HG02623 (cell line): Measurements from ENCODE around the gene PIGP.
"Not testable (repeated sequence)": the region's sequence is repeated elsewhere in the genome, so short reads cannot be mapped to it uniquely, and the experiment has no call there.

ENCODE experiments used
- ATAC-seq: cut with Tn5 transposase; IDR thresholded peaks from one replicate; pipeline ENCODE4 v1.9.1; 2021; ENCODE audit warnings: moderate library complexity; ENCODE audit not compliant: unreplicated experiment

PIGP gene

DNA sequence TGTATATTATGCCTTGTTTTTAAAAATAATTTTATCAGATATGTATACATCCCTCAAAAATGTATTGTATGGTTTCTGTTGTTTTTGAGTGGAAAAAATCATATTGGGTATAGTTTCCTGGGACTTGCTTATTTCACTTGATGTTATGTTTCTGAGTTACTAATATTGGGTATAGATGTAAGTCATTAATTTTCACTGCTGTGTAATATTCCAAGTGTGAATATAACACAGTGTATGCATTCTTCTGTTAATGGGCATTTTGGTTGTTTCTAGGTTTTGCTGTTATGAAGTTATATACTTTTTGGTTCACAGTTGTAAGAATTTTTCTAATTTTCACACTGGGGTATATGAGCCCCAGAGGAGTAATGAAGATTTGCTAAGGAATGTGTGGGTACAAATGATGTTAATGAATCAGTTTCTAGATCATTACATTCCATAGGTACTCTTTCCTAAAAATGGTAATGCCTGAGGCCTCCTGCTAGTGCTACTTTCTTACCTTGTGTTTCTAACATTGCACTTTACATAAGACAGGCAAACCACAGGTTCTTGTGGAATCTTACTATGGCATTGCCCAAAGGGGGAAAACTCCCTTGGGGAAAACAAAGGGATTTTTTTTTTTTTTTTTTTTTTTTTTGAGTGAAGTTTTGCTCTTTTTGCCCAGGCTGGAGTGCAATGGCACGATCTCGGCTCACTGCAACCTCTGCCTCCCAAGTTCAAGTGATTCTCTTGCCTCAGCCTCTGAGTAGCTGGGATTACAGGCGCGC, 3.4 kb upstream of the PIGP start:
- ATAC-seq, result no peak

DNA sequence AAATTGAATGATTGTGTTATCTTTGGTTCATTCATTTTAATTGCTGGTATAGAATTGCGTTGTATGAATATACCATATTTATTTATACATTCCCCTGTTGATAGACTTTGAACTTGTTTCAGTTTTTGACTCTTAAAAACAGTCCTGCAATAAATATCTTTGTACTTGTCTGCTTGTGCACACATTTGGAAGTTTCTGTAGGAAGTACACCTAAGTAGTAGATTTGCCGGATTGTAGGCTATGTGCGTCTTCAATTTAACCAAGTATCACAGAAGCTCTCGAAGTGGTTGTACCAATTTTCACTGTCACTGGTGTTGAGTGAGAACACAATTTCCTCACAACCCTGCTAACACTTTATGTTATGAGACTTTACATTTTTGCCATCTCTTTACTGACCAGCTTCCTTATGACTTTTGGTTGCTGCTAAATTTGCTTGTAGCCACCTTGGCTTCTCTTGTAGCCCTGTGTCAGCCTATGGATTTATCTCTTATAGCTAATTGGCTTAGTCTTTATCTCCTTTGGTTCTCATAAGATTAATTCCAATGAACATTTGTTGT, 2.4 kb upstream of the PIGP start:
- no peak for ATAC-seq

GRCh38 chr21:37074546-37074945, 1.7 kb upstream of the PIGP start:
- ATAC-seq, result no peak

GRCh38 chr21:37074197-37074510, 1.3 kb upstream of the PIGP start:
- ATAC-seq, result no peak

DNA sequence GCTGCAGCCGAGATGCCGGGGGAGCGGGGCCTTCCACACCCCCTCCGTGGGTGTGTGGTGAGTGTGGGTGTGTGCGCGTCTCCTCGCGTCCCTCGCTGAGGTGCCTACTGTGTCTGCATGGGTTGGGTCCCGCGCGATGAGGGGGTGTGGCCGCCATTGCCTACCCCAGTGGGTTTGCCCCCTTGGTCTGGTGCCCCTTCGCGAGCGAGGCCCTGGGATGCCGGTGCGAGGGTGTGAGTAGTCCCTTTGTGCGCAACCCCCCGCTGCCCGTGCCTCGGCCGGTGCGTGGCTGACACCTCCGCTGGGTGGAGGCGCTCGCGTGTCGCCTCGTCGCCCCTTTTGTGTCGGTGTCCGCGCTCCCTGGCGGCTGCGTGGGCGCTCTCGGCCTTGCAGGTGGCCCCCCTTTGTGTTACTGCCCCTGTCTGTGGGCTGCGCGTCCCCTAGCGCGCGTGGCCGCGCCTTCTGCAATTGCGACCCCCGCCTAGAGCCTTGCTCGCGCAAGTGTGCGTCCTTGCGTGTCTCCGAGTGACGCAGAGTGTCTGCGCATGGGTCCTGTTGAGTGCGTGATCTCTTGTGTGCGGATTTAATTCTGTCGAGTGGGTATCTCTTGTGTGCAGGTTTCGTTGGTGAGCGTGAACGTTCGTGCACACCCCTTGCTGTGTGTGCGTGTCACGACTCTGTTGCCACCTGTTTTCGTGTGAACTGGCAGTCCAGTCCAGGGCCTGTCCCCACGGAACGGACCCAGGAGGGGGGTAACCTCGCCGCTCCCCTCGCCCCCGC, 736 bp upstream of the PIGP start:
- ATAC-seq, result peak; percentile 21

DNA sequence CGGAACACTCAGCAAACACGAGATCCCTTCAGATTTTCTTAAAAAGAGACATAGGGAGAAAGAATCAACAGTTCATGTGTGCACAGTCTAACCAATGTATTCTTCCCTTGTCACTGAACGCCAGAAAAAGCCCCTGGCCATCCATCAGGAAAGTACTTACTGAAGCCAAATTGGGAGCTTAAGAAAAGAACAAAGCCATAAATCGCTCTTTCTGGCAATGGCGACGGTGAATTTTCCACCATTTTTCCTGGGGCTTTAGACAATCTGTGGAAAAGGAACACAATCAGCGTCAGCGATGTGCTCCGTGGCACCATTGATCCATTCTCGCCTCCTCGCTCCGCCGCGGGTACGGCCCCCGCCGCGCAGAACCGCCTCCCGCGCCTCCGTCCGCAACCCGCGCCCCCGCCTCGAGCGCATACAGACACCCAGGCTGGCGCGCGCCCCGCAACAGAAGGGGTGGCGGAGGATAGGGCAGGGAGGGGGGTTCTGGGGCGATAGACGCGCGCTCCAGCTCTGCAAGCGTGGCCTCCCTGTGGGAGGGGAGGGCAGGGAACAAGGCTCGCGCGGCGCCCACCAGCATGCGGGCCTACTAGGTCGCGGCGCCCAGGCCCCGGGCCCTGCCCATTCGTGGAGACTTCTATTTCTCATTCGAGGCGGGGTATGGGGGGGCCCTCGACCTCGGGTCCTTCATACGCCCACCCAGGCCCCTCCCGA, 440 bp downstream of the PIGP start:
- peak; percentile 31 for ATAC-seq

DNA sequence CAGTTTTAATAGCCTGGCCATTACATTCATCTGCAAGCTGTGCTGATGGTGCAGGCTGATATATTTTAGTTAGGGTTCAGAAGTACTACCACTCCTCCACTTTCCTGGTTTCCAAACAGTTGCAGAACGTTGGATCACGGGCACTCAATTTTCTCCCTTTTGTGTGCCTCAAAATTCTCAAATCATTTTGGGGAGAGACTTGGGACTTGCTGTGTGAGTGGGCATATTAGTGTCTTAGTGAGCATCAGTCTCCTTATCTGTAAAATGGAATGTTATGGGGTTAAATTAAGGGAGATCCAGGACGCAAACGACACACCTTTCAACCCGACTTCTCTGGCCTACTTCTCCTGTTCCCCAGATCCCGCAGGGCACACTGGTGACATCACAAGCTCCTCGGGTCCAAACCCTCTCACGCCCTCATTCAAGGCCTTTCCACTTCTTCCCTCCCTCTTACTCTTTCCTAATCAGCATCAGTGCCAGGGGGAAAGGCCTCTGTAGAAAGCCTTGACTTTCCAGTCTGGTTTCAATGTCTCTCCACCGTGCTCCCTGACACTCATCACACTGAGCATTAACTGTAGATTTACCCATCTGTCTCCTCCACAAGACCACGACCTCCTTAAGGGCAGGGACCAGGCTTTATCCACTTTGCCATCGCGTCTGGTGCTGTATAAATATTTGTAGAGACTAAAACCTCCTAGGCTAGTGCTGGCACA, 1.2 kb downstream of the PIGP start:
- no peak for ATAC-seq

DNA sequence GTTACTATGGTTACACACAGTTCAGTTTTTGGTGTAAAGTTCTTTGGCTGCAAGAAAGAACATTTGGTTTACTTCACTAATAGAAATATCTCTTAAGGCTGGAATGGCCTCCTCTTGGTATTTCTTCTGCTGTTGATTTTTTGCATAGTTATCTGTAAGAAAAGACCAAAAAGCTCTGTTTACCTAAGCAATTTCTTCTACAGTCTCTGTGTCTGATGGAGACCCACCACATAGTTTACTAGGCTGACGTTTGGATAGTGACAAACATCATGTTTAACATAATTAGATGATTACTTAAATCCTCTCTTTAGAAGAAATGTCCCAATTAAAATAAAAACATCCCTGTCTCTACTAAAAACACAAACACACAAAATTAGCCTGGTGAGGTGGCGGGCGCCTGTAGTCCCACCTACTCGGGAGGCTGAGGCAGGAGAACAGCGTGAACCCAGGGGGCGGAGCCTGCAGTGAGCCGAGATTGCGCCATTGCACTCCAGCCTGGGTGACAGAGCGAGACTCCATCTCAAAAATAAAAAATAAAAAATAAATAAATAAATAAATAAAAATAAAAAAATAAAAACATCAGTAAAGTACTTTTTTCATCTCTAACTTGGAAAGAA, 7.2 kb downstream of the PIGP start:
- no peak for ATAC-seq

DNA sequence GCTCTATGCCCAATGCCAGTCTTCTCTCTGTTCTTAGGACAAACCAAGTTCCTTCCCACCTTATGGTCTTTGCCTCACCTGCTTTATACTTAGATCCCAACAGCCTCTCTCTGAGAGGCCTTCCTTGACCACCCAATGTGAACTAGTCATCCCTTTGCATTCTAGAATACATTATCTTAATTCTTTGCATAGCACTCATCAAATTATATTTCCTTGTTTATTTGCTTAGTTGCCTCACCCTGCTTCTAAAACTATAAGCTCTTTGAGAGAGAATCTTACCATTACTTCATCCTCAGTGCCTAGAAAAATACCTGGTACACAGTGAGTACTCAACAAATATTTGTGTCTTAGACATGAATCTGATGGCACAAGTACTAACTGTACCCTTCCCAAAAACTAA, 8.0 kb downstream of the PIGP start:
- no peak for ATAC-seq

DNA sequence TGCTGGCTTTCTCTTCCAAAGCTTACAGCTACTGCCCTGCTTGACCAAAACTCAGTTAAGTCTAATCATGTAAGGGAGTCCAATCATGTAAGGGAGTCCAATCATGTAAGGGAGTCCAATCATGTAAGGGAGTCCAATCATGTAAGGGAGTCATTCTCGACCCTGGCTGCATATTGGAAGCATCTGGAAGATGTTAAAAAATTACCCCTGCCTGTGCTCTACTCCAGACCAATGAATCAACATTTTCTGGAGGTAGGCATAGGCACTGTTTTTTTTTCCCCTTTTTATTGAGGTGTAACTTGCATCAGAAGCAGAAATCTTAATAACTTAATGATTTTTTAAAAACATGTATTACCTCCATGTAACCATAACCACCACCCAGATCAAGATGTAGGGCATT, 9.4 kb downstream of the PIGP start:
- no peak for ATAC-seq

GRCh38 chr21:37062593-37062935, 10.3 kb downstream of the PIGP start:
- ATAC-seq, result no peak

DNA sequence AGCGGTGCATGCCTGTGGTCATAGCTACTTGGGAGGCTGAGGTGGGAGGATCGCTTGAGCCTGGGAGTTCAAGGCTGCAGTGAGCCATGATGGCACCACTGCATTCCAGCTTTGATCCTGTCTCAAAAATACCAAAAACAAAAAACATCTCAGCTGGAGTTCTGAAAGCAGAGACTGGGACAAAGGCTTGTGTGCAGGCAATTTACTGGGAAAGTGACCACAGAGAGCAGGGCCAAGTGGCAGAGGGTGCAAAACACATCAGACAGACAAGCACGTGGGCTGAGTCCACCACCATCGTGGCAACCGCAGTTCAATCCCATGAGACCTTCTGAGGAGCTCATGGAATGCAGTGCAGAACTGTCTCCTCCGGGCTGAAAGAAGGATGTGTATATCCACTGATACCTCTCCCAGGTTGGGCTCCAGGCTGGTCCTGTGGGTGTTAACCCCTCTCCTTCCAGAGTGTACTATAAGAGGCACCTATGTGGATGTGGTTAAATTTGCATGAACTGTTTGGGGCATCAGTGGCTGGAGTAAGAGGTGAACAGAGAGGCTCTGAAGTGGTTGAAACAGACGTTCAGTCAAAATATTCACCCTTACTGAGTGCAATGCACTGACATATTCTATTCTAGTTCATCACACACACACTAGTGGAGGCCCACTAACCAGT, 10.8 kb downstream of the PIGP start:
- no peak for ATAC-seq

- no peak for ATAC-seq
Observed at GRCh38 chr21:37060296-37060695, 12.6 kb downstream of the PIGP start.

DNA sequence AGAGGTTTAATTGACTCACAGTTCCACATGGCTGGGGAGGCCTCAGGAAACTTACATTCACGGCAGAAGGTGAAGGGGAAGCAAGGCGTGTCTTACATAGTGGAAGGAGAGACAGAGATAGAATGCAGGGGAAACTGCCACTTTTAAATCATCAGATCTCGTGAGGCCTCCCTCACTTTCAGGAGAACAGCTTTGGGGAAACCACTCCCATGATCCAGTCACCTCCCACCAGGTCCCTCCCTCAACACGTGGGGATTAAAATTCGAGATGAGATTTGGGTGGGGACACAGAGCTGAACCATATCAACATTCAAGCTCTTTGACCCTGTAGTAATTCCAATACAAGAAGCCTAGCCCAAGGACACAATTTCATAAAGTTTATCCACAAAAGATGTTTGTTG, 13.7 kb downstream of the PIGP start:
- ATAC-seq, result no peak

DNA sequence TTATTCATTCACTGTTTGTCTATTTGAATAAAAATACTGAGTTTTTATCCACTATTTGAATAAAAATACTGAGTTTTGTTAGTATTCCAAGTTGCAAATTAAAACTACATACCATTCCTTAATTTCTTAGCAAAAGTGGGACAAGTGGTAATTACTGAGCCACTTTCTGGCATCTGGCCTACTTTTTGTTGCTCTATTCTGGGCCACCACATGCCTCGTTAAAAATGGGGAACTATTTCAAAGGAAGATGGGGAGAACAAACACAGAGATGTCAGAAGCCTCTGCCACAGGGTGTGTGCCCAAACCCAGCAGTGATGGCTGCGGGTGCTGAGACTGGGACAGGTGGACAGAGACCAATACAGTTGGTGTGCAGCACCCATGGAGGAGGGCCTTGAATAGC, 14.6 kb downstream of the PIGP start:
- no peak for ATAC-seq

DNA sequence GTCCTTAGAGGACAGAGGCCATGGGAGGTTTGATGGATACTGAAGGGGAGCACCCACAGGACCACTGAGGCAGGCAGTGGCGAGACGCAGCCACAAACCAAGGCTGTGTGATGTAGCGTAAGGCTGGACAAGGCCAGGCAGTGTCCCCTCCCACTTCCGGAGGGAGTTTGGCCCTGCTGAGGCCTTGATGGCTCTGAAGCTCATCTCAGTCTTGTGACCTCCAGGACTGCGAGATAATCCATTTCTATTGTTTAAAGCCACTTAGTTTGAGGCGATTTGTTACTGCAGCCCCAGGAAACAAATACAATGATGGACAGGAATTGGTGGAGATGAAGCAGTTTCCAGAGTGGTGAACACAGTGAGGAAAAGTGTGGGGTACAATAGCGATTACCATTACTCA, 15.3 kb downstream of the PIGP start:
- no peak for ATAC-seq

DNA sequence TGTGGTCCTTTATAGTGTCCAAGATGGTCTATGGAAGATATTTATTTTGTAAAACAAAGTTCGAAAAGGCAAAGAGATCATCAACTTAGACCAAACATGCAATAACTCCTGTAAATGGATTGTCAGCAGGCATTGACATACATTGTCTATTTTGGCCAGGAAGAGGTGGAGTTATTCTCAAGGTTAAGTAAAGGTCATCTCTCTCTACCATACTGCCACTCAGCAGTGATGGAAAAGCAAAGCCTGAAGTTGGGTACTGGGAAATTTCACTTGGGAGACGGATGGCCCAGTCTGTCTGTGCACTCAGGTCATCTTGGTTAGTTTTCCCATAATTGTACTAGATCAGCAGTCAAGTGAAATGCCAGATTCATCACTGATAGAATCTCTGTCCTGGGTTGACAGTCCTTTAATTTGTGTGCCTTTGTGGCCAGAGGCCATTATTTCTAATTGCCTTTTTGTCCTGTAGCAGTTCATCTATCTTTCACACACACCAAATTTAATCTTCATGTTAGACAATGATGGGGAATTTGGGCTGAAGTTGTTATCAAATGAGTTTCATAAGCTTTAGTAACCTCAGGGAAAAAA, 17.5 kb downstream of the PIGP start:
- ATAC-seq, result no peak

GRCh38 chr21:37049741-37050140, 23.1 kb downstream of the PIGP start:
- not testable (repeated sequence) for ATAC-seq

DNA sequence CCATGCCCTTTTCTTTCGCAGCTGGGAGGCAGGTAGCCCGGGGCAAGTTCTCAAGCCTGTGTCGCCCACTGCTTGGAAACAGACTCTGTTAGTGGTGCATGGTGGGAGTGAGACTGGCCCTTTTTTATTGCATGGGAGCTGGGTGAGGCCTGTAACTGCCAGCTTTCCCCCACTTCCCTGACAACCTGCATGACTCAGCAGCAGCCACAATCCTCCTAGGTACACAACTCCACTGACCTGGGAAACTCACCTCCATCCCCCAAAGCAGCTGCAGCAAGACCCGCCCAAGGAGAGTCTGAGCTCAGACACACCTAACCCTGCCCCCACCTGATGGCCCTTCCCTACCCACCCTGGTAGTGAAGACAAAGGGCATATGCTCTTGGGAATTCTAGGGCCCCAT, 25.8 kb downstream of the PIGP start:
- no peak for ATAC-seq

DNA sequence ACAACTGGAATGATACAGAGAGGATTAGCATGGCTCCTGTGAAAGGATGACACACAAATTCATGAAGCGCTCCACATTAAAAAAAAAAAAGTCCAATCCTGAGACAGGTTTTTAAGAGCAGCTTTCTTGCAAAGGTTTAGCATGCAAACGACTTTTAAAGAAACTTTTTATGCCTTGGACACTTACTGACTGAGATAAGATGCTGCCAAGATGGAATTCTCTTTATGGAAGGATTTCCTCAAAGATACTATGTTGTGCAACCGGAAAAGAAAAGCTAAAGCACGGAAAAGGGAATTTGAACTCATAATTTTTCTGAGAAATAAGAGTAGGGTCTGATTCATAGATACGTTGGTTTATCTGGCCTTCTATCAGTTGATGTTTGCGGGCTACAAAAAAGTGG, 27.3 kb downstream of the PIGP start:
- no peak for ATAC-seq
